Measurements from ENCODE around the gene CCDC6.

- TF ChIP-seq ELK4 (IDR thresholded peaks at IDR 0.05; ENCODE audit: borderline replicate concordance, low read depth, low read length) (no peak), ZBTB44 (tag by site-specific recombination; IDR thresholded peaks at IDR 0.05) (no peak), ZFP69B (tag by site-specific recombination; IDR thresholded peaks at IDR 0.05) (no peak), ZSCAN30 (tag by site-specific recombination; IDR thresholded peaks at IDR 0.05) (no peak), WT1 (tag by site-specific recombination; IDR thresholded peaks at IDR 0.05) (no peak), ZNF629 (tag by site-specific recombination; IDR thresholded peaks at IDR 0.05) (no peak)
- TF ChIP-seq, protein P1, sequence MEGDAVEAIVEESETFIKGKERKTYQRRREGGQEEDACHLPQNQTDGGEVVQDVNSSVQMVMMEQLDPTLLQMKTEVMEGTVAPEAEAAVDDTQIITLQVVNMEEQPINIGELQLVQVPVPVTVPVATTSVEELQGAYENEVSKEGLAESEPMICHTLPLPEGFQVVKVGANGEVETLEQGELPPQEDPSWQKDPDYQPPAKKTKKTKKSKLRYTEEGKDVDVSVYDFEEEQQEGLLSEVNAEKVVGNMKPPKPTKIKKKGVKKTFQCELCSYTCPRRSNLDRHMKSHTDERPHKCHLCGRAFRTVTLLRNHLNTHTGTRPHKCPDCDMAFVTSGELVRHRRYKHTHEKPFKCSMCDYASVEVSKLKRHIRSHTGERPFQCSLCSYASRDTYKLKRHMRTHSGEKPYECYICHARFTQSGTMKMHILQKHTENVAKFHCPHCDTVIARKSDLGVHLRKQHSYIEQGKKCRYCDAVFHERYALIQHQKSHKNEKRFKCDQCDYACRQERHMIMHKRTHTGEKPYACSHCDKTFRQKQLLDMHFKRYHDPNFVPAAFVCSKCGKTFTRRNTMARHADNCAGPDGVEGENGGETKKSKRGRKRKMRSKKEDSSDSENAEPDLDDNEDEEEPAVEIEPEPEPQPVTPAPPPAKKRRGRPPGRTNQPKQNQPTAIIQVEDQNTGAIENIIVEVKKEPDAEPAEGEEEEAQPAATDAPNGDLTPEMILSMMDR (tag by site-specific recombination; IDR thresholded peaks at IDR 0.05), result no peak
These were observed 1.2 kb downstream of the CCDC6 start for GRCh38 chr10:59905066-59905730.
